Activated CD4-positive, alpha-beta memory T cell treated with anti-CD3 and anti-CD28 coated beads for 36 hours (primary cell): ENCODE data around the gene THAP12. TPM values are rescaled to one million over a fixed set of nuclear protein-coding genes. Genes with fewer than 3 reads are reported as not detected.

Source experiments
- CTCF ChIA-PET: fragments of 350-600 bp; sonication (Branson Sonifier 250); formaldehyde crosslinking; loops from one replicate; lab custom pipeline; 2021; ENCODE audit warnings: antibody characterized with exemption, inconsistent platforms; lab: Charles Lee
- POLR2A ChIA-PET: fragments of 350-600 bp; sonication (Branson Sonifier 250); formaldehyde crosslinking; loops from one replicate; lab custom pipeline; 2021; ENCODE audit warnings: antibody characterized with exemption; lab: Charles Lee
- DNase-seq: peaks from one replicate; pipeline ENCODE4 v3.0.0-alpha.2; 2020
- H3K27ac Mint-ChIP-seq: one replicate; pipeline ENCODE4 v1.8.0; 2021; ENCODE audit warnings: mixed read lengths
- H3K27me3 Mint-ChIP-seq: one replicate; pipeline ENCODE4 v1.8.0; 2021; ENCODE audit warnings: mixed read lengths
- H3K36me3 Mint-ChIP-seq: one replicate; pipeline ENCODE4 v1.8.0; 2021; ENCODE audit warnings: mixed read lengths
- H3K4me1 Mint-ChIP-seq: one replicate; pipeline ENCODE4 v1.8.0; 2021; ENCODE audit warnings: low read depth, mixed read lengths
- H3K4me3 Mint-ChIP-seq: one replicate; pipeline ENCODE4 v1.8.0; 2021; ENCODE audit warnings: mild to moderate bottlenecking, mixed read lengths
- H3K9me3 Mint-ChIP-seq: one replicate; pipeline ENCODE4 v1.8.0; 2021; ENCODE audit warnings: mixed read lengths
- intact Hi-C: fragments of 100-400 bp; cut with micrococcal nuclease; formaldehyde crosslinking; loops from one replicate; pipeline ENCODE4 v1.15.1; 2023
- total RNA-seq, 2 experiments: library from RNA; stranded (reverse); gene quantifications; one replicate each; pipeline ENCODE4 v1.2.3, GENCODE V29; 2021

Gene THAP12
- total RNA-seq, 2 experiments from 2014 or later = 46.2 to 49.2 TPM

- POLR2A ChIA-PET = no interaction called here
These were observed 66.2 kb downstream of the THAP12 start for GRCh38 chr11:76314741-76315090.

DNA sequence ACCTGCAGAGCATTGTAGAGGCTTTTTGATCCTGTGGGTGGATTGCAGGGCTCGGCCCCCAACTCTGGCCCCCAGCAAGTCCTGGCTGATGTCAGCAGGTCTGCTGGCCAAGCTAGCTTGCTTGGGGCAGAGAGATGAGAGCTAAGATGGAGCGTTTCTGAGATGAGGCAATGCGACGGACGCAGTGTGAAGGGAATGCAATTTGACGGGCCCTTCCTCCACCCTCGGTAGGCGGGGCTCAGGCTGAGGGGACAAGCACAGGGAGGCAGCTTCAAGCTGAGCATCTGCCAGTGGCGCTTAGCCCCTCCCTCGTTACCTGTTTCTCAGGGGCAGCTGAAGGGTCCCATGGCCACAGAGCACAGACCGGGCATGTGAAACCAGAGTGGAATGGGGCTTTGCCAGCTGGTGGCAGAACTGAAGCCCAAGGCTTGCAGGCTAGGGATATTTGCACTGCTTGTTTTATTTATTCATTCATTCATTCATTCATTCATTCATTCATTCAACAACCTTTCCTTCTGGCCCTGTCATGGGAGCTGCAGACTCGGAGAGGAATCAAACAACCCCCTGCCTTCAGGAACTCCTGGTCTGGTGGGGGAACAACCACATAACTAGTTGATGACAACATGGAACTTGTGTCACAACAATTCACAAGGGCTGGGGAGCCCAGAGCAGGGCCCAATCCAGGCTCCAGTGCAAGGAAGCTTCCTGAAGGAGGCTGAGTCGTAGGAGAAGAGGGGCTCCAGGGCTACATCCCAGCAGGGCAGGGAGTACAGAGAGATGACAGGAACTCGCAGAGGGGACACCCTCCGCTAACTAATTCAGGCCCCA is 66.8 kb downstream of the THAP12 start:
- ChIA-PET POLR2A (no interaction called here), CTCF (interaction anchor here (7.5 kb wide), 1 partner anchor 106 kb away, joined by 58 read pairs; no protein-coding TSS in a partner anchor)
- H3K27me3 Mint-ChIP-seq = peaks cover 3% of the 10 kb centered on the region
- H3K36me3 Mint-ChIP-seq = no peaks in the 10 kb centered on the region
- no peak overlapping the region for H3K4me3 Mint-ChIP-seq
- intact Hi-C loops = loop anchor here (10.0 kb wide), 1 partner anchor 589 kb away; no protein-coding TSS in a partner anchor
- no peak for DNase-seq
- no peak overlapping the region for H3K27ac Mint-ChIP-seq
- H3K4me1 Mint-ChIP-seq = no peaks in the 10 kb centered on the region
- H3K9me3 Mint-ChIP-seq = no peaks in the 10 kb centered on the region

More at GRCh38 chr11:76314741-76315090, 66.2 kb downstream of the THAP12 start:
- intact Hi-C loops = loop anchor here (10.0 kb wide), 1 partner anchor 590 kb away; no protein-coding TSS in a partner anchor
- CTCF ChIA-PET = interaction anchor here (0.7 to 7.5 kb wide), 3 partner anchors 106 to 144 kb away, joined by 3 to 58 read pairs (median 4); no protein-coding TSS in a partner anchor
- Mint-ChIP-seq H3K27ac (no peak overlapping the region), H3K27me3 (peaks cover 4% of the 10 kb centered on the region), H3K4me3 (no peak overlapping the region), H3K36me3 (no peaks in the 10 kb centered on the region), H3K4me1 (no peaks in the 10 kb centered on the region), H3K9me3 (no peaks in the 10 kb centered on the region)
- DNase-seq = no peak

DNA sequence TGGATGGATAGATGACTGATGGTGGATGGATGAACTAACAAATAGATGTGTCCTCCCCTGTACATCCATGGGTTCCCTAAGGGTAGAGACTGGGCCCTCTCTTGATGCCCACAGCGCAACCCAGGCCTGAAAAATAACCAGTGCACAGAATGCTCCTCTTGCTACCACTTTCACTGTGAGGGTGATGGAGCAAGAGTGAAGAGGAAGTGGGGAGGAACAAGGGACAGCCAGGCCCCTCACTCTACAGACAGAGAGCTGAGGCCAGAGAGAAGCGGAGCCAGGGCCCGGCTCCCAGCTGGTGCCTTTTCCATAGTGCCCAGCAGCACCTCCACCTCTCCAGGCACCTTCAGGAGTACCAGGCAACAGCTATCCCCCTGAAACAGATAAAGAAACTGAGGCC is 67.7 kb downstream of the THAP12 start:
- Mint-ChIP-seq H3K27me3 (no peaks in the 10 kb centered on the region), H3K36me3 (no peaks in the 10 kb centered on the region), H3K27ac (no peak overlapping the region), H3K4me1 (no peaks in the 10 kb centered on the region), H3K9me3 (no peaks in the 10 kb centered on the region), H3K4me3 (no peak overlapping the region)
- ChIA-PET POLR2A (no interaction called here), CTCF (interaction anchor here (7.5 kb wide), 1 partner anchor 105 kb away, joined by 58 read pairs; no protein-coding TSS in a partner anchor)
- intact Hi-C loops = loop anchor here (10.0 kb wide), 1 partner anchor 588 kb away; no protein-coding TSS in a partner anchor
- DNase-seq = no peak

GRCh38 chr11:76310832-76311595 is 69.9 kb downstream of the THAP12 start:
- no peak for DNase-seq
- ChIA-PET POLR2A (interaction anchor here (0.6 kb wide), 1 partner anchor 17 kb away, joined by 3 read pairs; no protein-coding TSS in a partner anchor), CTCF (interaction anchor here (7.5 kb wide), 1 partner anchor 103 kb away, joined by 58 read pairs; no protein-coding TSS in a partner anchor)
- no peak overlapping the region for H3K27ac Mint-ChIP-seq
- H3K4me3 Mint-ChIP-seq = no peak overlapping the region
- H3K27me3 Mint-ChIP-seq = no peaks in the 10 kb centered on the region
- intact Hi-C loops = loop anchor here (10.0 kb wide), 1 partner anchor 586 kb away; no protein-coding TSS in a partner anchor
- no peaks in the 10 kb centered on the region for H3K9me3 Mint-ChIP-seq
- no peaks in the 10 kb centered on the region for H3K36me3 Mint-ChIP-seq
- no peaks in the 10 kb centered on the region for H3K4me1 Mint-ChIP-seq

GRCh38 chr11:76307978-76308747 is 72.8 kb downstream of the THAP12 start:
- DNase-seq = no peak
- no peaks in the 10 kb centered on the region for H3K36me3 Mint-ChIP-seq
- H3K27ac Mint-ChIP-seq = no peak overlapping the region
- POLR2A ChIA-PET = no interaction called here
- no peaks in the 10 kb centered on the region for H3K4me1 Mint-ChIP-seq
- intact Hi-C loops = no loop called here
- H3K9me3 Mint-ChIP-seq = no peaks in the 10 kb centered on the region
- no peak overlapping the region for H3K4me3 Mint-ChIP-seq
- no peaks in the 10 kb centered on the region for H3K27me3 Mint-ChIP-seq
- CTCF ChIA-PET = no interaction called here

GRCh38 chr11:76307396-76307795 is 73.5 kb downstream of the THAP12 start:
- H3K4me1 Mint-ChIP-seq = no peaks in the 10 kb centered on the region
- no peaks in the 10 kb centered on the region for H3K36me3 Mint-ChIP-seq
- POLR2A ChIA-PET = no interaction called here
- no peak for DNase-seq
- no peak overlapping the region for H3K27ac Mint-ChIP-seq
- intact Hi-C loops = no loop called here
- no peaks in the 10 kb centered on the region for H3K27me3 Mint-ChIP-seq
- CTCF ChIA-PET = no interaction called here
- H3K9me3 Mint-ChIP-seq = no peaks in the 10 kb centered on the region
- no peak overlapping the region for H3K4me3 Mint-ChIP-seq

DNA sequence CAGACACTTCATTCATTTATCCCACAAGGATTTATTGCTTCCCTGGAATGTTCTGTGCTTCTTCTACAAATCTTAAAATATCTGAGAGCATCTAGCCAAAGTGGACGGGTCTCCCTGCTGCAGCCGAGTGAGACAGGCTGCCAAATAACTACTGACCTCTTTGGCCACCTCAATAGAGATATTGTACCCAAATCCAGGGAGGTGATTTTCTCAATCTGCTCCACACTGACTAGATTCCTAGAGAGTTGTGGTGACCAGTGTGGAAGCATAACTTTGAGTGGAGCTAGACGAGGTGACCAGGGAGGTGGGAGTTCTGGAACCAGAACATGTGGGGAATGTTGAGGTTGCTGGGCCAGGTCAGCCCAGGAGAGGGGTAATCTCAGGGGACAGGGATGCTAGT is 77.5 kb downstream of the THAP12 start:
- CTCF ChIA-PET = interaction anchor here (1.3 to 2.9 kb wide), 2 partner anchors 15 to 95 kb away, joined by 6 to 13 read pairs; no protein-coding TSS in a partner anchor
- peaks cover 2% of the 10 kb centered on the region for H3K27me3 Mint-ChIP-seq
- H3K27ac Mint-ChIP-seq = no peak overlapping the region

DNA sequence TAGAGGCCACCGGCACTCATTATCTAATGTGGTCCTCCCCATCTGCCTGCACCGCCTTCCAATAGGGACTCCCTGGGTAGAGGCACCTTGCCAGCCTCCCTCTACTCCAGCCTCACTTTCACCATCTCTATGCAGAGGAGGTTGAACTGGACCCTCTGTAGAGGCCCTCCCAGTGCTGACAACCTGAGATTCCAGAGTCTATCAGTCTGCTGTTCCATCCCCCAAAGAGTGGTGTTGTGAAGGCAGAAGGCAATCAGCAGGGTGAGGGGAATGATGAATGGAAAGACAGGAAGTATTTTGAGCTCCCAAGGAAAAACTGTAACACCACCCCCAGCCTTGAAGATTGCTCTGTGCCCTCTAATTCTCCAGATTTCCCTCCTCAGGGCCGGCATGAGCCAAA is 77.9 kb downstream of the THAP12 start:
- intact Hi-C loops = no loop called here
- Mint-ChIP-seq H3K27ac (no peak overlapping the region), H3K4me3 (no peak overlapping the region), H3K9me3 (no peaks in the 10 kb centered on the region), H3K36me3 (no peaks in the 10 kb centered on the region), H3K4me1 (no peaks in the 10 kb centered on the region), H3K27me3 (peaks cover 2% of the 10 kb centered on the region)
- ChIA-PET POLR2A (no interaction called here), CTCF (interaction anchor here (2.9 kb wide), 1 partner anchor 95 kb away, joined by 13 read pairs; no protein-coding TSS in a partner anchor)
- no peak for DNase-seq

More for the DNA sequence above, 77.5 kb downstream of the THAP12 start:
- POLR2A ChIA-PET = no interaction called here
- no peak overlapping the region for H3K4me3 Mint-ChIP-seq
- intact Hi-C loops = no loop called here
- no peaks in the 10 kb centered on the region for H3K4me1 Mint-ChIP-seq
- DNase-seq = no peak
- H3K9me3 Mint-ChIP-seq = no peaks in the 10 kb centered on the region
- H3K36me3 Mint-ChIP-seq = no peaks in the 10 kb centered on the region

Other genes starting within 250 kb of the THAP12 start
- not detected for gene WNT11, start 174.6 kb downstream of the THAP12 start, total RNA-seq
- 1 to 10 TPM; 2.3 to 3.3 TPM for gene GVQW3, start 191 bp upstream of the THAP12 start, total RNA-seq
- gene EMSY, start 63.9 kb upstream of the THAP12 start, total RNA-seq = 10 to 100 TPM; 23.5 to 25.4 TPM